K562 (cell line): ENCODE results near the gene WNT6. TPM values are rescaled to one million over a fixed set of nuclear protein-coding genes. Genes with fewer than 3 reads are reported as not detected.

Source experiments
- ARHGAP35 ChIP-seq: fragments of 450-650 bp; IDR thresholded peaks from 2 replicates; pipeline ENCODE4 v1.6.1; 2018; ENCODE audit not compliant: partially characterized antibody
- BHLHE40 ChIP-seq: IDR thresholded peaks from 2 replicates; pipeline ENCODE4 v1.6.1; 2011; ENCODE audit warnings: low read length, improper control_type of control experiment
- CBFA2T2 ChIP-seq: fragments of 450-650 bp; conservative IDR thresholded peaks from 2 replicates; pipeline ENCODE4 v1.6.1; 2017; ENCODE audit warnings: mild to moderate bottlenecking
- DLX4 ChIP-seq: fragments of 250-450 bp; sonication (Bioruptor Pico); IDR thresholded peaks from 2 replicates; pipeline ENCODE4 v1.6.1; 2021; ENCODE audit warnings: mild to moderate bottlenecking
- GABPB2 ChIP-seq: fragments of 250-450 bp; sonication (Bioruptor Pico); conservative IDR thresholded peaks from 2 replicates; pipeline ENCODE4 v1.5.1; 2021; ENCODE audit warnings: mild to moderate bottlenecking
- HDAC6 ChIP-seq: IDR thresholded peaks from 2 replicates; pipeline ENCODE4 v1.6.1; 2012; ENCODE audit warnings: low read depth, mild to moderate bottlenecking, control low read depth, inconsistent platforms, low read length, moderate library complexity
- HNRNPLL ChIP-seq: fragments of 200-400 bp; formaldehyde crosslinking; IDR thresholded peaks from 2 replicates; pipeline ENCODE4 v1.6.1; 2017; ENCODE audit warnings: low read length, low read depth, mild to moderate bottlenecking; ENCODE audit not compliant: poor library complexity, severe bottlenecking
- MEIS2 ChIP-seq: fragments of 450-650 bp; IDR thresholded peaks from 2 replicates; pipeline ENCODE4 v1.6.1; 2014; ENCODE audit warnings: mild to moderate bottlenecking; ENCODE audit not compliant: partially characterized antibody
- MTA2 ChIP-seq: fragments of 450-650 bp; IDR thresholded peaks from 2 replicates; pipeline ENCODE4 v1.6.1; 2016; ENCODE audit warnings: low read depth
- MXI1 ChIP-seq: IDR thresholded peaks from 2 replicates; pipeline ENCODE4 v1.6.1; 2011; ENCODE audit warnings: low read depth, mild to moderate bottlenecking, improper control_type of control experiment, low read length
- MYBL2 ChIP-seq, 2 experiments: fragments of 450-650 bp in 1 of 2; sonication (generic) in 1 of 2; formaldehyde crosslinking in 1 of 2; IDR thresholded peaks; 2 replicates each; pipeline versions ENCODE4 v1.6.1 to v1.8.1; 2017 to 2022; ENCODE audit warnings: borderline replicate concordance in 1 of 2, inconsistent platforms in 1 of 2, low read depth in 1 of 2, mild to moderate bottlenecking in 1 of 2, missing genetic modification reagents in 1 of 2, moderate library complexity in 1 of 2
- PBX2 ChIP-seq, 2 experiments: IDR thresholded peaks in 1 of 2; conservative IDR thresholded peaks in 1 of 2; 2 replicates each; pipeline ENCODE4 v1.6.1; 2016; ENCODE audit warnings: low read depth in 2 of 2, mild to moderate bottlenecking in 1 of 2, missing compliant biosample characterization in 1 of 2, missing genetic modification characterization in 1 of 2, moderate library complexity in 1 of 2
- PHF21A ChIP-seq: fragments of 450-650 bp; IDR thresholded peaks from 2 replicates; pipeline ENCODE4 v1.6.1; 2017; ENCODE audit warnings: low read depth, borderline replicate concordance
- SAP30 ChIP-seq: fragments of 200-600 bp; sonication (generic); IDR thresholded peaks from 2 replicates; pipeline ENCODE4 v1.6.1; 2012; ENCODE audit warnings: borderline replicate concordance, low read depth, mild to moderate bottlenecking, moderate library complexity, low read length, control low read depth, inconsistent platforms; ENCODE audit not compliant: insufficient read depth, poor library complexity, severe bottlenecking
- SFPQ ChIP-seq: fragments of 200-400 bp; formaldehyde crosslinking; IDR thresholded peaks from 2 replicates; pipeline ENCODE4 v1.6.1; 2017; ENCODE audit warnings: mild to moderate bottlenecking, low read depth, low read length, moderate library complexity
- SMC3 ChIP-seq: conservative IDR thresholded peaks from 2 replicates; pipeline ENCODE4 v1.6.1; 2011; ENCODE audit warnings: low read depth, low read length, improper control_type of control experiment; ENCODE audit not compliant: insufficient read depth
- SNAPC5 ChIP-seq: fragments of 250-450 bp; sonication (Bioruptor Pico); IDR thresholded peaks from 2 replicates; pipeline ENCODE4 v1.8.0; 2021; ENCODE audit warnings: moderate library complexity, mild to moderate bottlenecking, inconsistent platforms
- SRSF9 ChIP-seq: fragments of 200-400 bp; formaldehyde crosslinking; IDR thresholded peaks from 2 replicates; pipeline ENCODE4 v1.6.1; 2017; ENCODE audit warnings: low read depth, low read length, borderline replicate concordance
- TCF3 ChIP-seq: sonication (generic); formaldehyde crosslinking; IDR thresholded peaks from 2 replicates; pipeline ENCODE4 v1.4.0; 2020; ENCODE audit warnings: mild to moderate bottlenecking, missing genetic modification reagents
- ZNF668 ChIP-seq: fragments of 250-450 bp; sonication (Bioruptor Pico); IDR thresholded peaks from 2 replicates; pipeline ENCODE4 v1.8.0; 2022; ENCODE audit warnings: mild to moderate bottlenecking, inconsistent platforms
- polyA plus RNA-seq, 8 experiments: library from polyadenylated mRNA; depleted of rRNA in 4 of 8; stranded (reverse) in 5 of 8; unstranded in 3 of 8; fragments of >200 nt; fragmentation: Nextera tagmentation in 2 of 8; fragmentation: Illumina TruSeq in 1 of 8; extraction: Ambion mirVana in 2 of 8; extraction: Trizol in 1 of 8; gene quantifications; 2 replicates each; pipeline versions ENCODE4 v1.2.1 to v1.2.3, GENCODE V29; 2011 to 2014; ENCODE audit warnings: inconsistent platforms in 1 of 8, missing spikeins in 1 of 8
- total RNA-seq, 7 experiments: library from RNA; depleted of rRNA in 6 of 7; stranded (reverse); fragments of >200 nt in 6 of 7; fragmentation: Illumina TruSeq in 2 of 7; extraction: Trizol in 2 of 7; gene quantifications; 2 replicates each; pipeline versions ENCODE4 v1.2.1 to v1.2.3, GENCODE V29; 2011 to 2021; ENCODE audit warnings: low replicate concordance in 1 of 7

WNT6 gene
- total and polyA plus RNA-seq, 9 of the 15 experiments (the other 6 are each of a cell fraction or from before 2014, with no cell fraction given), result not detected

- TF ChIP-seq SRSF9 (no peak), MXI1 (no peak), HNRNPLL (no peak), SMC3 (no peak), MTA2 (0 out of 2 replicates have a peak, but pooled peaks have one; percentile 24), PHF21A (no peak), SNAPC5 (CRISPR knock-in tag) (no peak), GABPB2 (no peak), TCF3 (CRISPR knock-in tag) (peak; percentile 65), SFPQ (no peak), SAP30 (no peak), HDAC6 (no peak), DLX4 (CRISPR knock-in tag) (no peak), CBFA2T2 (peak; percentile 53; the same call in 1 of the 2 replicates), MYBL2 (IDR thresholded peaks at IDR 0.05; ENCODE audit: low read depth) (no peak), MYBL2 (CRISPR knock-in tag; IDR thresholded peaks at IDR 0.05; ENCODE audit: borderline replicate concordance) (no peak), BHLHE40 (no peak), MEIS2 (peak; percentile 46), ZNF668 (no peak), PBX2 (CRISPR knock-in tag; IDR thresholded peaks at IDR 0.05; ENCODE audit: low read depth) (no peak), PBX2 (tag; conservative IDR thresholded peaks at IDR 0.05; ENCODE audit: low read depth) (0 out of 2 replicates have a peak, but pooled peaks have one; percentile 15), ARHGAP35 (no peak)
These were observed 16.2 kb downstream of the WNT6 start (continued) for GRCh38 chr2:218875692-218876246.
